CD14-positive monocyte (primary cell): ENCODE results near the gene PRIM2. TPM values are rescaled to one million over a fixed set of nuclear protein-coding genes. Genes with fewer than 3 reads are reported as not detected.

Experiments used
- DNase-seq, 3 donors: peaks; one replicate each; pipeline ENCODE4 v3.0.0-alpha.2; 2011 to 2022
- H2AFZ ChIP-seq: 2 replicates; pipeline ENCODE4 v1.6.0; 2012; ENCODE audit warnings: mild to moderate bottlenecking, low read depth, low read length, inconsistent platforms; ENCODE audit not compliant: insufficient read depth, poor library complexity, severe bottlenecking
- H3K27ac ChIP-seq, 2 donors: 1 replicate in 1 of 2; 2 replicates in 1 of 2; pipeline ENCODE4 v1.5.1; 2012 to 2013; ENCODE audit warnings: low read length in 2 of 2, control low read depth in 1 of 2, inconsistent platforms in 1 of 2, low read depth in 1 of 2, mild to moderate bottlenecking in 1 of 2
- H3K27me3 ChIP-seq, 2 donors: one replicate each; pipeline versions ENCODE4 v1.6.0 to v1.6.1; 2011 to 2013; ENCODE audit warnings: low read length in 2 of 2; ENCODE audit not compliant: control insufficient read depth in 2 of 2, insufficient read depth in 2 of 2
- H3K36me3 ChIP-seq, 2 donors: replicated peaks in 1 of 2; 1 replicate in 1 of 2; 2 replicates in 1 of 2; pipeline versions ENCODE4 v1.5.1 to v1.6.1; 2012 to 2013; ENCODE audit warnings: low read length in 2 of 2, control low read depth in 1 of 2, inconsistent platforms in 1 of 2, mild to moderate bottlenecking in 1 of 2; ENCODE audit not compliant: insufficient read depth in 2 of 2, control insufficient read depth in 1 of 2
- H3K4me1 ChIP-seq, 2 donors: 1 replicate in 1 of 2; 2 replicates in 1 of 2; pipeline versions ENCODE4 v1.5.1 to v1.6.1; 2012 to 2013; ENCODE audit warnings: low read length in 2 of 2, control low read depth in 1 of 2, inconsistent platforms in 1 of 2, mild to moderate bottlenecking in 1 of 2, moderate library complexity in 1 of 2; ENCODE audit not compliant: insufficient read depth in 2 of 2, control insufficient read depth in 1 of 2
- H3K4me2 ChIP-seq: replicated peaks from 2 replicates; pipeline ENCODE3; 2012; ENCODE audit warnings: low read length, moderate library complexity, mild to moderate bottlenecking; ENCODE audit not compliant: poor library complexity, severe bottlenecking; ENCODE audit errors: extremely low read depth
- H3K4me3 ChIP-seq, 3 experiments: fragments of 200-600 bp in 1 of 3; sonication (generic) in 1 of 3; replicated peaks in 1 of 3; 1 replicate in 2 of 3; 2 replicates in 1 of 3; pipeline ENCODE4 v1.5.1; 2011 to 2013; ENCODE audit warnings: low read length in 3 of 3, mild to moderate bottlenecking in 3 of 3, control low read depth in 2 of 3, low read depth in 2 of 3, inconsistent platforms in 1 of 3, moderate library complexity in 1 of 3
- H3K79me2 ChIP-seq: 2 replicates; pipeline ENCODE4 v1.6.0; 2012; ENCODE audit warnings: mild to moderate bottlenecking, control low read depth, inconsistent platforms, low read length, moderate library complexity; ENCODE audit not compliant: insufficient read depth
- H3K9ac ChIP-seq: 2 replicates; pipeline ENCODE4 v1.6.0; 2017; ENCODE audit warnings: low read length, mild to moderate bottlenecking; ENCODE audit not compliant: insufficient read depth, poor library complexity, severe bottlenecking
- H3K9me3 ChIP-seq, 2 donors: replicated peaks in 1 of 2; 1 replicate in 1 of 2; 2 replicates in 1 of 2; pipeline versions ENCODE4 v1.5.1 to v1.6.1; 2012 to 2013; ENCODE audit warnings: low read length in 2 of 2, control low read depth in 1 of 2; ENCODE audit not compliant: control insufficient read depth in 1 of 2, insufficient read depth in 1 of 2
- H4K20me1 ChIP-seq: 2 replicates; pipeline ENCODE4 v1.6.0; 2012; ENCODE audit warnings: mild to moderate bottlenecking, low read length, control low read depth, moderate library complexity; ENCODE audit not compliant: insufficient read depth
- H3K27ac Mint-ChIP-seq, 7 donors: one replicate each; pipeline ENCODE4 v1.8.0; 2020; ENCODE audit warnings: mild to moderate bottlenecking in 7 of 7, mixed read lengths in 7 of 7, moderate library complexity in 6 of 7, inconsistent platforms in 2 of 7
- H3K27me3 Mint-ChIP-seq, 3 donors: one replicate each; pipeline ENCODE4 v1.8.0; 2021 to 2022; ENCODE audit warnings: low read depth in 3 of 3, mild to moderate bottlenecking in 3 of 3, mixed read lengths in 3 of 3, moderate library complexity in 3 of 3, inconsistent platforms in 1 of 3
- H3K36me3 Mint-ChIP-seq, 2 donors: one replicate each; pipeline ENCODE4 v1.8.0; 2020; ENCODE audit warnings: mixed read lengths in 2 of 2, inconsistent platforms in 1 of 2, mild to moderate bottlenecking in 1 of 2
- H3K4me1 Mint-ChIP-seq: one replicate; pipeline ENCODE4 v1.8.0; 2020; ENCODE audit warnings: mild to moderate bottlenecking, mixed read lengths
- H3K4me3 Mint-ChIP-seq, 2 donors: one replicate each; pipeline ENCODE4 v1.8.0; 2020; ENCODE audit warnings: mild to moderate bottlenecking in 2 of 2, mixed read lengths in 2 of 2, moderate library complexity in 1 of 2
- H3K9me3 Mint-ChIP-seq, 7 donors: one replicate each; pipeline ENCODE4 v1.8.0; 2020 to 2022; ENCODE audit warnings: mixed read lengths in 7 of 7, mild to moderate bottlenecking in 6 of 7, moderate library complexity in 6 of 7, inconsistent platforms in 2 of 7
- whole genome bisulfite sequencing: methylation state at CpG from one replicate; pipeline ENCODE4 v1.1.5; 2013; ENCODE audit warnings: missing lambda C conversion rate; ENCODE audit not compliant: insufficient coverage; 5-methylcytosine and 5-hydroxymethylcytosine counted together
- intact Hi-C, 2 donors: fragments of 100-400 bp; cut with micrococcal nuclease; formaldehyde crosslinking; loops; one replicate each; pipeline versions ENCODE4 v1.15.0 to v1.15.1; 2023
- polyA plus RNA-seq, 3 donors: library from polyadenylated mRNA; depleted of rRNA in 1 of 3; unstranded in 2 of 3; stranded (reverse) in 1 of 3; fragments of 300-500 nt in 2 of 3; fragments of >200 nt in 1 of 3; fragmentation: Illumina TruSeq in 2 of 3; gene quantifications; 1 replicate in 2 of 3; 2 replicates in 1 of 3; pipeline ENCODE4 v1.2.3, GENCODE V29; 2012 to 2021
- TF ChIP-seq, protein P1 (sequence below): fragments of 200-600 bp; IDR thresholded peaks from one replicate; pipeline ENCODE4 v1.8.0; 2022; ENCODE audit warnings: antibody characterized with exemption, mild to moderate bottlenecking

PRIM2 gene
- polyA plus RNA-seq, 3 donors: 2.8 to 5.1 (median 4.2) TPM

DNA sequence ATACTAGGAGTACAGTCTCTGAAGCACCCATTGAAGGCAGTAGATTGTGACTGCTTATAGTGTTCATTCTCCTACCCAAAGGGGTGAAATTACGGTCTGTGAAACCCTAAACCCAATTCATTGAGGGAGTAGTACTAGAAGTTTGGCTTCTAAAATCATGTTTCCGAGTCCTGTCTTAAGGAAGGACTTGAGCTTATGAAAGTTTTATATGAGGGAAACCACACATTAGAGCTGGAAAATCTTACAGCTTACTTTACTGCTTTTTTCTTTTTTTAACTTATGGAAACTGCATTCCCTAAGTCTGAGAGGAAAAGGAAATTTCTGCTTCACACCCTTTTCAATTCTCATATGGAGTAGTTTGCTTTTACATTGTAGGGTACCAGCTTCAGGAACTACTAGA, 38.4 kb upstream of the PRIM2 start:
- DNase-seq: no peak
- Histone ChIP-seq H3K36me3 (no peaks in the 10 kb centered on the region), H3K4me2 (no peak overlapping the region), H3K9ac (no peak overlapping the region), H3K4me3 (no peak overlapping the region), H3K27ac (no peak overlapping the region), H2AFZ (no peak overlapping the region), H3K9me3 (peaks cover 0 to 12% of the 10 kb centered on the region in 2 donors), H3K4me1 (no peaks in the 10 kb centered on the region), H3K27me3 (no peaks in the 10 kb centered on the region), H3K79me2 (no peaks in the 10 kb centered on the region), H4K20me1 (no peaks in the 10 kb centered on the region)
- no peaks in the 10 kb centered on the region for H3K4me1 Mint-ChIP-seq
- TF ChIP-seq, protein P1, sequence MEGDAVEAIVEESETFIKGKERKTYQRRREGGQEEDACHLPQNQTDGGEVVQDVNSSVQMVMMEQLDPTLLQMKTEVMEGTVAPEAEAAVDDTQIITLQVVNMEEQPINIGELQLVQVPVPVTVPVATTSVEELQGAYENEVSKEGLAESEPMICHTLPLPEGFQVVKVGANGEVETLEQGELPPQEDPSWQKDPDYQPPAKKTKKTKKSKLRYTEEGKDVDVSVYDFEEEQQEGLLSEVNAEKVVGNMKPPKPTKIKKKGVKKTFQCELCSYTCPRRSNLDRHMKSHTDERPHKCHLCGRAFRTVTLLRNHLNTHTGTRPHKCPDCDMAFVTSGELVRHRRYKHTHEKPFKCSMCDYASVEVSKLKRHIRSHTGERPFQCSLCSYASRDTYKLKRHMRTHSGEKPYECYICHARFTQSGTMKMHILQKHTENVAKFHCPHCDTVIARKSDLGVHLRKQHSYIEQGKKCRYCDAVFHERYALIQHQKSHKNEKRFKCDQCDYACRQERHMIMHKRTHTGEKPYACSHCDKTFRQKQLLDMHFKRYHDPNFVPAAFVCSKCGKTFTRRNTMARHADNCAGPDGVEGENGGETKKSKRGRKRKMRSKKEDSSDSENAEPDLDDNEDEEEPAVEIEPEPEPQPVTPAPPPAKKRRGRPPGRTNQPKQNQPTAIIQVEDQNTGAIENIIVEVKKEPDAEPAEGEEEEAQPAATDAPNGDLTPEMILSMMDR: no peak
- no peak overlapping the region for H3K27ac Mint-ChIP-seq
- H3K27me3 Mint-ChIP-seq: peaks cover 1 to 3% (median 2%) of the 10 kb centered on the region in 3 donors
- intact Hi-C loops: no loop called here
- H3K9me3 Mint-ChIP-seq: peaks cover 2 to 12% (median 6%) of the 10 kb centered on the region in 7 donors
- WGBS: no CpG with 5 or more reads among the region's 2 CpGs
- H3K4me3 Mint-ChIP-seq: no peak overlapping the region
- no peaks in the 10 kb centered on the region for H3K36me3 Mint-ChIP-seq

DNA sequence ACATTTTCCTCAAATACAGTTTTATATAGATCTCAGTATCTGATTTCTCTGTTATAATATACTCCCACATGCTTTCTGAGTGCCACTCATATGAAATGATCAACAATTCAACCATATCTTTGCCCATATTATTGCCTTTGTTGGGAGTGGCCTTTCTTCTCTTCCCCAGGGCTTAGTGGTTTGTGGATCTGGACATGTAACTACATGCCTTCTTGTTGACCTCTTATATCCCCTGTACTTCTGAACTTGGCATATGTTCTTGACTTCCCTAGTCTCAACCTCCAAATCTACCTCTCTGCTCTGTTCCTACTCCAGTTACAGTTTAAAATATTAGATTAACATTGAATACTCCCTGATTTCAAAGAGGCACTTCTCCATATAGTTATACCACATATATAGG, 34.3 kb upstream of the PRIM2 start:
- Histone ChIP-seq H3K27me3 (no peaks in the 10 kb centered on the region), H3K4me1 (no peaks in the 10 kb centered on the region), H3K27ac (no peak overlapping the region), H3K79me2 (no peaks in the 10 kb centered on the region), H3K4me3 (no peak overlapping the region), H2AFZ (no peak overlapping the region), H3K9ac (no peak overlapping the region), H3K9me3 (no peaks in the 10 kb centered on the region), H3K4me2 (no peak overlapping the region), H4K20me1 (no peaks in the 10 kb centered on the region), H3K36me3 (no peaks in the 10 kb centered on the region)
- H3K9me3 Mint-ChIP-seq: peaks cover 0 to 10% (median 2%) of the 10 kb centered on the region in 7 donors
- H3K4me1 Mint-ChIP-seq: no peaks in the 10 kb centered on the region
- no peaks in the 10 kb centered on the region for H3K36me3 Mint-ChIP-seq
- peaks cover 0 to 5% (median 4%) of the 10 kb centered on the region in 3 donors for H3K27me3 Mint-ChIP-seq
- no peak overlapping the region for H3K4me3 Mint-ChIP-seq
- intact Hi-C loops: no loop called here
- H3K27ac Mint-ChIP-seq: no peak overlapping the region
- TF ChIP-seq, protein P1: no peak
- DNase-seq: no peak
